MCF 10A (cell line): ENCODE results near the gene DNM3. TPM values are rescaled to one million over a fixed set of nuclear protein-coding genes. Genes with fewer than 3 reads are reported as not detected.

ENCODE experiments used
- BruUV-seq: library from RNA; stranded (reverse); fragments of 400-500 nt; replicated peaks from 2 replicates; lab custom pipeline; 2021; lab: Mats Ljungman, UMichigan
- CTCF ChIA-PET: fragments of 300-600 bp; sonication (Branson Sonifier 250); formaldehyde crosslinking; extraction: SDS; loops from one replicate; lab custom pipeline; 2021; ENCODE audit warnings: antibody characterized with exemption, inconsistent platforms; lab: Yijun Ruan, JAX
- POLR2A ChIA-PET: fragments of 300-600, 350-650 bp; sonication (Branson Sonifier 250); formaldehyde crosslinking; extraction: SDS; loops from one replicate; lab custom pipeline; 2020; ENCODE audit warnings: antibody characterized with exemption, inconsistent platforms; lab: Yijun Ruan, JAX
- DNase-seq: peaks from one replicate; pipeline ENCODE4 v3.0.0-alpha.2; 2018; ENCODE audit not compliant: unreplicated experiment
- H3K27ac Mint-ChIP-seq: one replicate; pipeline ENCODE4 v1.8.0; 2022; ENCODE audit warnings: mild to moderate bottlenecking, low read depth, mixed read lengths; ENCODE audit not compliant: unreplicated experiment
- H3K27me3 Mint-ChIP-seq: one replicate; pipeline ENCODE4 v1.8.0; 2022; ENCODE audit warnings: mixed read lengths; ENCODE audit not compliant: insufficient read depth, unreplicated experiment
- H3K36me3 Mint-ChIP-seq: one replicate; pipeline ENCODE4 v1.8.0; 2022; ENCODE audit warnings: mild to moderate bottlenecking, moderate library complexity, mixed read lengths; ENCODE audit not compliant: insufficient read depth, unreplicated experiment
- H3K4me1 Mint-ChIP-seq: one replicate; pipeline ENCODE4 v1.8.0; 2022; ENCODE audit warnings: mixed read lengths; ENCODE audit not compliant: insufficient read depth, unreplicated experiment
- H3K4me3 Mint-ChIP-seq: one replicate; pipeline ENCODE4 v1.8.0; 2022; ENCODE audit warnings: mild to moderate bottlenecking, moderate library complexity, mixed read lengths; ENCODE audit not compliant: unreplicated experiment
- H3K9me3 Mint-ChIP-seq: one replicate; pipeline ENCODE4 v1.8.0; 2022; ENCODE audit warnings: mixed read lengths; ENCODE audit not compliant: unreplicated experiment
- intact Hi-C: fragments of 100-400 bp; cut with micrococcal nuclease; formaldehyde crosslinking; loops from 2 replicates; pipeline ENCODE4 v1.14.1; 2022
- total RNA-seq: library from RNA; stranded (reverse); gene quantifications from 2 replicates; pipeline ENCODE4 v1.2.3, GENCODE V29; 2022
- TF ChIP-seq, protein P1 (sequence below): fragments of 200-600 bp; IDR thresholded peaks from one replicate; pipeline ENCODE4 v1.8.0; 2022; ENCODE audit warnings: antibody characterized with exemption, mild to moderate bottlenecking; ENCODE audit not compliant: unreplicated experiment

DNM3 gene
- total RNA-seq, 1 experiment from 2014 or later: 0.68 TPM

GRCh38 chr1:171916315-171916771, 75.0 kb downstream of the DNM3 start:
- ChIA-PET POLR2A (no interaction called here), CTCF (interaction anchor here (0.6 to 6.6 kb wide), 5 partner anchors 11 to 115 kb away, joined by 4 to 39 read pairs (median 5); no protein-coding TSS in a partner anchor)
- intact Hi-C loops: no loop called here
- DNase-seq: no peak
- Mint-ChIP-seq H3K4me3 (no peak overlapping the region), H3K27me3 (no peaks in the 10 kb centered on the region), H3K27ac (no peak overlapping the region), H3K36me3 (no peaks in the 10 kb centered on the region), H3K4me1 (no peaks in the 10 kb centered on the region), H3K9me3 (no peaks in the 10 kb centered on the region)
- no TSS peak for BruUV-seq
- TF ChIP-seq, protein P1, sequence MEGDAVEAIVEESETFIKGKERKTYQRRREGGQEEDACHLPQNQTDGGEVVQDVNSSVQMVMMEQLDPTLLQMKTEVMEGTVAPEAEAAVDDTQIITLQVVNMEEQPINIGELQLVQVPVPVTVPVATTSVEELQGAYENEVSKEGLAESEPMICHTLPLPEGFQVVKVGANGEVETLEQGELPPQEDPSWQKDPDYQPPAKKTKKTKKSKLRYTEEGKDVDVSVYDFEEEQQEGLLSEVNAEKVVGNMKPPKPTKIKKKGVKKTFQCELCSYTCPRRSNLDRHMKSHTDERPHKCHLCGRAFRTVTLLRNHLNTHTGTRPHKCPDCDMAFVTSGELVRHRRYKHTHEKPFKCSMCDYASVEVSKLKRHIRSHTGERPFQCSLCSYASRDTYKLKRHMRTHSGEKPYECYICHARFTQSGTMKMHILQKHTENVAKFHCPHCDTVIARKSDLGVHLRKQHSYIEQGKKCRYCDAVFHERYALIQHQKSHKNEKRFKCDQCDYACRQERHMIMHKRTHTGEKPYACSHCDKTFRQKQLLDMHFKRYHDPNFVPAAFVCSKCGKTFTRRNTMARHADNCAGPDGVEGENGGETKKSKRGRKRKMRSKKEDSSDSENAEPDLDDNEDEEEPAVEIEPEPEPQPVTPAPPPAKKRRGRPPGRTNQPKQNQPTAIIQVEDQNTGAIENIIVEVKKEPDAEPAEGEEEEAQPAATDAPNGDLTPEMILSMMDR: no peak

DNA sequence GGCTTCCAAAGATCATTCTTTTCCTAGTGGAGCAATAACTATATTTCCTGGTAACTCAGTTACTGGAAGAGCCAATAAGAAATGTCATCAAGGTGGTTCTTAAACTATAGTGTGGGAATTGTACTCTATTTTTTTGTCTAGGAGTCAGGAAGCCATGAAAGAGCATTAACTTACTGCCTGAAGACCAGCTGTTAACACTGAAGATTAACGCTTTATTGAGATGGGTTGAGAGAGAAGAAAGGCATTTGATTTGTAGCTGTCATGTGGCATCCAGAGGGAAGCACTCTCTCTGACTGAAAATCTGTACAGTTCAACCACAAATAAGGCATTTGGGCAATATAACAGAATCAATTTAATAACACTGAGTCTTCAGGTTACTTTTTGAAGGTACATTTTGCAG, 76.0 kb downstream of the DNM3 start:
- Mint-ChIP-seq H3K27me3 (no peaks in the 10 kb centered on the region), H3K4me1 (no peaks in the 10 kb centered on the region), H3K4me3 (no peak overlapping the region), H3K27ac (no peak overlapping the region), H3K9me3 (no peaks in the 10 kb centered on the region), H3K36me3 (no peaks in the 10 kb centered on the region)
- POLR2A ChIA-PET: no interaction called here
- TF ChIP-seq, protein P1: no peak
- intact Hi-C loops: no loop called here
- no peak for DNase-seq
- BruUV-seq: no TSS peak
- CTCF ChIA-PET: interaction anchor here (0.8 to 6.0 kb wide), 4 partner anchors 63 to 116 kb away, joined by 3 to 38 read pairs (median 4); no protein-coding TSS in a partner anchor

DNA sequence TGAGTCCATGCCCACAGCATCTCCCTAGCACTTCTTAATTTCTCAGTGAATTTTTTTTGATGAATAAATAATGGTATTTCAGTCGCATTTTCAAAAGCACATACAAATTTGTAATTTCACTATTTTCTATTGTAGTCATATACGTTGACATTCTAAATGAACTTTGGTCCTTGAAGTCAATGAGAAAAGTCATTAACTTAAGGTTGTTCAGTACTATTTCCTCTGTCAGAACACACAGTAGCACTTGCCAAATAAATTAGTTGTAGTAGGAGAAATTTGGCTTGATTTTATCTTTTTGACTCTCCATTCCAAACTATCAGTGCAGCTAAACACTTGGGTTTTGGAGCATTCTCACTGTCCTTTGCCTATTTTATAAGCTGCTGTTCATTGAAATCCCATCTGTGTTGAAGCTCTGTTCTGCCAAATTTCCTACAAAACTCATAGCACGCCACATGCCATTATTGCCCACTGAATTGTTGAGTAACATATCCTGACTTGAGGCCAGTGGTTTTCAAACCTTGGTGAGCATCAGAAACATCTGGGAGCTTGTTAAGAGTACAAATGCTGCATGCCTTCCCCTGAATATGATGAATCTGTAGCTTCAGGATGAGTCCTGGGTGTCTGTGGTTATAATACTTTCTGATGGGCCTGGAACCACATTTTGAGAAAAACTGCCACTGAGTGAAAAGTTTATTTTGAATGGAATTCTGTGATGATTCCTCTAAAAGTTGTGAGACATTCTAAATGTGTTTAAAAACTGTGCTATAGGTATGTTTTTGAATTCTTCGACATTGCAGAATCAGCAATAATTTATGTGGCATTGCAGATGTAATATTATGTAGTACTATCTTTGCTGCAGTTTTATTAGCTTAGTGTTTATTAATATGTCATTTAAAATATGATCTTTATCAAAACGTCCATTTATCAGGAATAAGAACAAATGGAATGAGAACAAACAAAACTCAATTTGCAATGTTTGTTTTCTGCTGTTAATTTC, 78.9 kb downstream of the DNM3 start:
- CTCF ChIA-PET: interaction anchor here (0.5 to 1.3 kb wide), 9 partner anchors 15 to 120 kb away, joined by 3 to 4 read pairs (median 3); no protein-coding TSS in a partner anchor
- Mint-ChIP-seq H3K9me3 (no peaks in the 10 kb centered on the region), H3K27me3 (no peaks in the 10 kb centered on the region), H3K4me1 (no peaks in the 10 kb centered on the region), H3K4me3 (no peak overlapping the region), H3K27ac (no peak overlapping the region), H3K36me3 (no peaks in the 10 kb centered on the region)
- no TSS peak for BruUV-seq
- no peak for DNase-seq
- POLR2A ChIA-PET: no interaction called here
- TF ChIP-seq, protein P1: no peak
- intact Hi-C loops: no loop called here

DNA sequence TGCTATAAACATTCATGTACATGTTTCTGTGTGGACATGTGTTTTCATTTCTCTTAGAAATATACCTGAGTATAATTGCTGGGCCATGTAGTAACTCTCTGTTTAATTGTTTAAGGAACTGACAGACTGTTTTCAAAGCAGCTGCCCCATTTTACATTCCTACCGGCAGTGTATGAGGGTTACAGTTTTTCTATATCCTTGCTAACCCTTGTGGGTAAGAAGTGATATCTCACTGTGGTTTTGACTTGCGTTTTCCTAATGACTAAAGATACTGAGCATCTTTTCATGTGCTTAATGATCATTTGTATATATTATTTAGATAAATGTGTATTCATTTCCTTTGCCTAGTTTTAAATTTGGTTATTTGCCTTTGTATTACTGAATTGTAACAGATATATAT, 81.7 kb downstream of the DNM3 start:
- Mint-ChIP-seq H3K27me3 (no peaks in the 10 kb centered on the region), H3K27ac (no peak overlapping the region), H3K9me3 (no peaks in the 10 kb centered on the region), H3K4me3 (no peak overlapping the region), H3K4me1 (no peaks in the 10 kb centered on the region), H3K36me3 (no peaks in the 10 kb centered on the region)
- BruUV-seq: no TSS peak
- ChIA-PET POLR2A (no interaction called here), CTCF (no interaction called here)
- intact Hi-C loops: no loop called here
- TF ChIP-seq, protein P1: no peak
- DNase-seq: no peak
